ENCODE measurements around the gene SCAP.
"Not testable (repeated sequence)": the region's sequence is repeated elsewhere in the genome, so short reads cannot be mapped to it uniquely, and the experiment has no call there.

Gene SCAP

DNA sequence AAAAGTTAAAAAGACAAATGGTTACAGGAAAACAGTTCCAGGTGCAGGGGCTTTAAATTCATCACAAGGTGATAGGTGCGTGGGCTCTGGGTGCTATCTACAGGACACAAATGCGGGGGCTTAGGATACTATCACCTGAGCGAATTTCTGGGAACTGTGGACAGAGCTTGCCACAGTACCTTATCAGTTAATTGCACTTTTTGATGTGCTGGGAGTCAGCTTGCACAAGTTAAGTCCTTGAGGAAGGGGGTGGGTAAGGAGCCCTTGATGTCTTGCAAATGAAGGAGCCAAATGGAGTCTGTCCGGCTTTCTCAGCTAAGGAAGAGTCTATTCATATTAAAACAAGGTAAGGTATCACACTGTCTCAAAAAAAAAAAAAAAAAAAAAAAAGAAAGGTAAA lies 6.0 kb upstream of the SCAP start:
- DNase-seq (ENCODE audit: low read depth in 1 of 2, low spot score in 1 of 2) = not testable (repeated sequence)

DNA sequence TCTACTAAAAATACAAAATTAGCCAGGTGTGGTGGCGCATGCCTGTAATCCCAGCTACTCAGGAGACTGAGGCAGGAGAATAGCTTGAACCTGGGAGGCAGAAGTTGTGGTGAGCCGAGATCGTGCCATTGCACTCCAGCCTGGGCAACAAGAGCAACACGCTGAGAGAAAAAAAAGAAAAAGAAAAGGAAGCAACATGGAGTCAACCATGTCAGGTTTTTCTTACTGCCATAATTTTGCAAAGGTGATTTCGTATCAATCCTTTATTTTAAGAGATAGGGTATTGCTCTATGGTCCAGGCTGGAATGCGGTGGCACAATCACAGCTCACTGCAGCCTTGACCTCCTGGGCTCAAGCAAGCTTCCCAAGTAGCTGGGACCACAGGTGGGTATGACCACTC lies 4.5 kb upstream of the SCAP start:
- not testable (repeated sequence) for DNase-seq (ENCODE audit: low read depth in 1 of 2, low spot score in 1 of 2)

DNA sequence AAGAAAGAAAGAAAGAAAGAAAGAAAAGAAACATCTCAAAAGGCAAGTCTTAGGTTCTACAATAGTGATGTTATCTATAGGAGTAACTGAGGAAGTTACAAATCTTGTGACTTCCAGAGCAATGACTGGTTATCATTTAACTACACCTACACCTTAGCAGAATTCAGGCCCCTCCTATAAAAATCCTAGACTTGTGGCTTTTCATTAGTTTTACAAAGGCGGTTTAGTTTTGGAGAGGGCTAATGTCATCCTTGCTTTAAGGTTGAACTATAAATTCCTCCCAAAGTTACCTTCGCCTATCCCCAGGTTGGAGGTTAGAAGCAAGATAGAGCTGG lies 4.1 kb upstream of the SCAP start:
- no peak for DNase-seq (ENCODE audit: low read depth in 1 of 2, low spot score in 1 of 2)

DNA sequence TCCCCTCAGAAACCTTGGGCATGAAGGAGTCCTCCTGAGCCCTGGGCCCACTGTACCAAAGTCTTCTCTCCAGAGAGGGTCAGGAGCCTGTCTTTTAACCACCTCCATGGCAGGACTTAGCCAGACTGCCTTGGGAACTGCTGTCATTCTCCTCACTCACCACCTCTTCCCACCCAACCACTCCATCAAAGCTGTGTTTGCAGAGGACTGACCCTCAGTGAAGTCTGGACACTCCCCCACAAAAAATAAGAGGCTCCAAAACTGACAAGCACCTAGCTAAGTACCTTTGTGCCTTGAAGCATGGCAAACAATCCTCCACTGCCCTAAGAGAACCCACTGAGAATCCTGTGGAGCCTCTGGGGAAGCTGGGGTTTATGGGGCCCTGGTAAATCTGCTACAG lies 2.3 kb upstream of the SCAP start:
- no peak for DNase-seq (ENCODE audit: low read depth in 1 of 2, low spot score in 1 of 2)

DNA sequence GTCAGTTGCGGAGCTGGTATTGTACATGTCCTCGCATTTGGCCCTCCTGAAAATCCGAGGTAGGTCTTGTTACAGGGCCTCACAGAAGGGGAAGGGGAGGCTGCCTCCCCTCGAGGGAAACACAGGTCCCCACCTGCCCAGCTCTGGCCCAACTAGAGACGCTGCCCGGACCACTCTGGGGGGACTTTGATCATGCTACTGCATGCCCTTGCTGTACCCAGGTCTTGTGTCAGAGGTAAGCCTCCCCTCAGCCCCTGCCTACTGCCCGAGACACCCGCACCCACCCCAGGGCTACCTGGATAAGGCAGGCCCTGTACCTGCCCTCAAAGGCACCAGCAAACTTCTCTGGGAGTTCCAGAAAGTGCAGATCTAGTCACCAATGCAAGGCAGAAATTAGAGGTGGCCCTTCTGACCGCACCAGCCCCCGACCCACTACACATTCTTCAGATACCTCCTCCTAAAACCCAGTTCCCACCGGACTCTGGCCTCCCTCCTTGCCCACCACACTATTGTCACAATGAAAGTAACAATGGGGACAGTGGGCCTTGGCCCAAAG lies 981 bp upstream of the SCAP start:
- no peak for DNase-seq (ENCODE audit: low read depth in 1 of 2, low spot score in 1 of 2)

DNA sequence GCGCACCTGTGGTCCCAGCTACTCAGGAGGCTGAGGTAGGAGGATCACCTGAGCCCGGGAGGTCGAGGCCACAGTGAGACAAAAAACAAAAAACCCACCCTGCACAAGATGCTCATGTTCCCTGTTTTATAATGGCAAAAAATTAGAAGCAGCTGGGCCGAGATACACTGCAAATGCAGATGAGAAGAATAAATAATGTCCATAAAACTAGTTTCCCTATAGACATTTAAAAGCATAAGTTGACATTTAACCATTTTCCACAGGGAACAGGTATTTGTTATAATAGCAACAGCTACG lies 537 bp upstream of the SCAP start:
- no peak for DNase-seq (ENCODE audit: low read depth in 1 of 2, low spot score in 1 of 2)

DNA sequence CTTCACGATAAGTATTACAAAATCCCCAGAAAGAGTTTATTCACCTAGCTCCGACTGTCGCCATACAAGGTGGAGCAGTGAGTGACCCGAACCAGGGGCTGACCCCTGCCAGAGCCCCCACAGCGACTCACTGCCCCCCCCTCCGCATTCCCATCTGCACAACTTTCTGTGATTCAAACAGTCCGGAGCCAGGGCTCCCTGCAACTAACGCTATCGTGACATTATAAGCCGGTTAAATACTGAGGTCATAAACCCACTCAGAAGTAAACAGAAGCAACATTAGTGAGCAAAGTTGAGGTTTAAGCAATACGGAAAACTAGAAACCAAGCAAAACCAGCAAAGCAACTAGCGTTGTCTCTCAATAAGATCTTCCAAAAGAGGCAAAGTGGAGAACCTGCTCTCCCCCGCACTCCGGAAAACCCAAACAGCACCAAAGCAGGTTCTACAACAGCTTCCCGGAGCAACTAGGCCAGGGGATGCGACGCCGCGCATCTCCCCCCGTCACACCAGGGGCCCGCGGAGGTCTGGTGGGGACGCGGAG lies 642 bp downstream of the SCAP start:
- peak in 1 of 2 donors; percentile 12 for DNase-seq (ENCODE audit: low read depth in 1 of 2, low spot score in 1 of 2)

DNA sequence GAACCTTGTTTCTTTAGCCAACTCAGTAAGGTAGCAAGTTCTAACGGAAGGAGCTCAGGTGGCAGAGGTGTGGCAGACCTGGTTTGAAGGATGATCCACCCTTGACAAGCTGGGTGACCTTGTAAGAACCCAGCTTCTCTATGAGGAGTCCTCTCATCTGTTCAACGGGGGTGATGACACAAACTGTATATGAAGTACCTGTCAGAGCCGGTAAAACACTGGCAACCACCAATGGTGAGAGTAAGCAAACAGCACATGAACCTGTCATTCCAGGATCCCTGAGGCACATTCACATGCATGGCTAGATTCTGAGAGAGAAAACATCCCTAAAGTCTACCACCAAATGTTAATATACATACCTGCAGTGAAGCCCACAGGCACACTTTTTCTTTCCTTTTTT lies 2.4 kb downstream of the SCAP start:
- DNase-seq (ENCODE audit: low read depth in 1 of 2, low spot score in 1 of 2) = no peak

DNA sequence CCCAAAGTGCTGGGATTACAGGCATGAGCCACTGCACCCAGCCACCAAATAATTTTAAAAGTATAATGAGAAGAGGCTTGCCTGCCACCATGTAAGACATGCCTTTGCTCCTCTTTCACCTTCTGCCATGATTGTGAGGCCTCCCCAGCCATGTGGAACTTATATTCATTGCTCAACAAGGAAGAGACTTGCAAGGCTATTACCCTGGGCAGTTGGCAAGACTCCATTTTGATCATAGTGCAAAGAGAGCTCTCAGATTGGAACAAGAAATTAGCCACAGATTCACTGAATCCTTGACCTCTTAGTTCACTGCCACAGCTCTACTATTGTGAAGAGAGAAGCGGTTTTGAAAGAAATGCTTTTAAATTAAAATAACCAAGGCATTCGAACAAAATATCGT lies 6.1 kb downstream of the SCAP start:
- no peak for DNase-seq (ENCODE audit: low read depth in 1 of 2, low spot score in 1 of 2)

DNA sequence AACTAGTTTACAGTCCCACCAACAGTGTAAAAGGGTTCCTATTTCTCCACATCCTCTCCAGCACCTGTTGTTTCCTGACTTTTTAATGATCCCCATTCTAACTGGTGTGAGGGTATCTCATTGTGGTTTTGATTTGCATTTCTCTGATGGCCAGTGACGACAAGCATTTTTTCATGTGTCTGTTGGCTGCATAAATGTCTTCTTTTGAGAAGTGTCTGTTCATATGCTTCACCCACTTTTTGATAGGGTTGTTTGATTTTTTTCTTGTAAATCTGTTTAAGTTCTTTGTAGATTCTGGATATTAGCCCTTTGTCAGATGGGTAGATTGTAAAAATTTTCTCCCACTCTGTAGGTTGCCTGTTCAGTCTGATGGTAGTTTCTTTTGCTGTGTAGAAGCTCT lies 7.4 kb downstream of the SCAP start:
- DNase-seq (ENCODE audit: low read depth in 1 of 2, low spot score in 1 of 2) = not testable (repeated sequence)

DNA sequence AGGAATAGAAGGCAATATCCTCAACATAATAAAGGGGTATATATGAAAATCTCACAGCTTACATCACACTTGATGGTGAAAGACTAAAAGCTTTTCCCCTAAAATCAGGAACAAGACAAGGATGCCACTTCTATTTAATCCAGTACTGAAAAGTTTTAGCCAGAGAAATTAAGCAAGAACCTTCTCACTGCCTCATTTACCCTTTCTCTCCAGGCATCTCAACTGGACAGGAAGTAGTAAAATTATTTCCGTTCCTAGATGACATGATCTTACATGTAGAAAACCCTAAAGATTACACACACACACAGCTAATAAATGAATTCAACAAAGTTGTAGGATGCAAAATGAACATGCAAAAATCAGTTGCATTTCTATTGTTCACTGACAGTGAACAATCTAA lies 11.2 kb downstream of the SCAP start:
- no peak for DNase-seq (ENCODE audit: low read depth in 1 of 2, low spot score in 1 of 2)

DNA sequence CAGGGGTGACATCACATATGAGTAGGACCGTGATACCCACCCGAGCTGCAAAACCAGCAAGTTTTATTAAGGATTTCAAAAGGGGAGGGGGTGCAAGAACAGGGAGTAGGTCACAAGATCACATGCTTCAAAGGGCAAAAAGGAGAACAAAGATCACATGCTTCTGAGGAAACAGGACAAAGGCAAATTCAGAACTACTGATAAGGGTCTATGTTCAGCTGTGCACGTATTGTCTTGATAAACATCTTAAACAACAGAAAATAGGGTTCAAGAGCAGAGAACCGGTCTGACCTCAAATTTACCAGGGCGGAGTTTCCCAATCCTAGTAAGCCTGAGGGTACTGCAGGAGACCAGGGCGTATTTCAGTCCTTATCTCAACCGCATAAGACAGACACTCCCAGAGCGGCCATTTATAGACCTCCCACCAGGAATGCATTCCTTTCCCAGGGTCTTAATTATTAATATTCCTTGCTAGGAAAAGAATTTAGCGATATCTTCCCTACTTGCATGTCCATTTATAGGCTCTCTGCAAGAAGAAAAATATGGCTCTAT lies 16.1 kb downstream of the SCAP start:
- not testable (repeated sequence) for DNase-seq (ENCODE audit: low read depth in 1 of 2, low spot score in 1 of 2)

DNA sequence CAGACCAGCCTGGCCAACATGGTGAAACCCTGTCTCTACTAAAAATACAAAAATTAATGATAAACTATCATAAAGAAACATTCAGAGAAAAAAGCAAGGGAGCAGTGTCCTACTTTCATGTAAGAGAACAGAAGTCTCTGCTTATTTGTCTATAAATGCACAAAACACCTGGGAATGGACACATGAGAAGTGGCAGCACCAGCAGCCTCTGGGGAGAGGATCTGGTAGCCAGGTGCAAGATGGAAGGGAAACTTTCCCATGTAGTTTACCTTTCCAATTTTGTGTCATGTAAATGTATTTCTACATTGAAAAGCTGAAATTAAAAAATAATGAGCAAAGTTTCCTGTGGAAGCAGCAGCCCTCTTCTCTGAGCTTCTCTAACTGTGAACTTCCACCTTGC lies 18.8 kb downstream of the SCAP start:
- no peak for DNase-seq (ENCODE audit: low read depth in 1 of 2, low spot score in 1 of 2)

DNA sequence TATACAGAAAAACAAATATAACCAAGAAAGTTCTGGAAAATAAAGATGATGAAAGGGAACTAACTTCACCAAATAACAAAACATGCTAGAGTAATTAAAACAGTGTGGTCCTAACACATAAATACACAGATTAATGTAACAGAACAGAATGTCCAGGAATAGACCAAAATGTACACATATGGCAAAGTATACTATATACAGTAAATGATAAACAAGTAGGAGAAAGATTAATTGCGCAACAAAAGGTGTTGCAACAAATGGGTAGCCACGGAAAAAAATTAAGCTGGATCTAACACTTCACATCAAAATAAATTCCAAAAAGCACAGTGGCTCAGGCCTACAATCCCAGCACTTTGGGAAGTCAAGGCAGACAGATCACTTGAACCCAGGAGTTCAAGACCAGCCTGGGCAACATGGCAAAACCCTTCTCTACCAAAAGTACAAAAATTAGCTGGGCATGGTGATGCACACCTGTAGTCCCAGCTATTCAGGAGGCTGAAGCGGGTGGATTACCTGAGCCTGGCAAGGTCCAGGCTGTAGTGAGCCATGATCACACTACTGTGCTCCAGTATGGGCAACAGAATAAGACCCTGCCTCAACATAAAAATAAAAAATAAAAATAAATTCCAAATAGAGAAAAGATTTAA lies 19.8 kb downstream of the SCAP start:
- no peak for DNase-seq (ENCODE audit: low read depth in 1 of 2, low spot score in 1 of 2)

DNA sequence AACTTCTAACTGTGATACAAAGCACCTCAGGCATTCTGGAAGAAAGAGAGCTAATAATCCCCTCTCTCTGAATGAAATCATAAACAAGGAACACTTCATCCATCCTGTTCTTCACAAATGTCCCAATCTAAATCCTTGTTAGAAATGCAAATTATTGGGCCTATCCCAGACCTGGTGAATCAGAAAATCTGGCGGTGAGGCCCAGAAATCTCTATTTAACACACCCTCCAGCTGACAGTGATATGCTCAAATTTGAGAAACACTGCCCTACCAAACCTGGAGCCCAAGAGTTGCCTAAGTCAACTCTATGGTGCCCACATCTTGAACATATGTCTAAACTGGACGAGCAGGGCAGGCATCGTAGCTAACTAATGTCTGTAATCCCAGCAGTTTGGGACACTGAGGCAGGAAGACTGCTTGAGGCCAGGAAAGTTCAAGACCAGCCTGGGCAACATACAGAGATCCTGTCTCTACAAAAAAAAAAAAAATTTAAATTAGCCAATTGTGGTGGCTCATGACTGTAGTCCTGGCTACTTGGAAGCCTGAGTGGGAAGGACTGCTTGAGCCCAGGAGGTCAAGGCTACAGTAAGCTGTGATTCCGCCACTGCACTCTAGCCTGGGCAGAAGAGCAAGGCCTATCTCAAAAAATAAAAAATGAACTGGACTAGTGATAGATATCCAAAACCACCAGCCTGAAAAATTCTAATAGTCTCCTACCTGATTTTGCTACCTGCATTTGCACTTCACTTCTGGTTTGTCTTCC lies 23.1 kb downstream of the SCAP start:
- DNase-seq (ENCODE audit: low read depth in 1 of 2, low spot score in 1 of 2) = no peak

DNA sequence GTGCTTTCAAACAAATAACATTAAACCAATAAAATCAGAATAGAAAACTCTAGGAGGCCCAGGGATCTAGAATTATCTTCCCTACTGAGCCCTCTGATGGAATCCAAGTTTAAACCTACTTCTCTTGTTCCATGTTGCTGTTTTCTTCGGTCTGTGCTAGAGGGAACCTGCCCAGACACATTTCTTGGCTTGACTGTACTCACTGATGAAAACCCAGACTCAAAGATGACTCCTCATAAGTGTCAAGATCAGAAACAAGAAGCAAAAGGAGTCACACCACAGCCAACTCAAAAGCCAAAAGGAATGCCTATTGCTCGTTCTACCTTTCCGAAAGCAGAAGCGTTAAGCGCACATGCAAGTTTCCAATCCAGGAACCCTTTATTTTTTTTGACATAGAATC lies 31.6 kb downstream of the SCAP start:
- DNase-seq (ENCODE audit: low read depth in 1 of 2, low spot score in 1 of 2) = no peak

DNA sequence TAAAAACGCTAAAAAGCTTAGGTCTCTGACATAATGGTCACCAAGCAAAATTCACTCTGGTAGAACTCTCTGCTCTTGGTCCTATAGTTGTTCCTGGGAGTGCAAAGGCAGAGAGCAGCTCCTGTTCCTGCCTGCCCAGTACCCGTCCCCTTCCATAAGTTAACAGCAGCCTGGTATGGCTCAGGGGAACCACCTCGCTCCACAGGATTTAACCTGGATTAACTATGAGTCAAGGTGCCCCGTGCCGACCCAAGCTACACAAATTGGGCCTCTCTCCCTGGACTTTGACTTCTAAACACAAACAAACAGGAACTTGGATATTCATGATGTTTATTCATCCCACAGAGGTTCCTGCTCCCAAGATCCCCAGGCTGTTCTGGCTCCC lies 32.1 kb downstream of the SCAP start:
- no peak for DNase-seq (ENCODE audit: low read depth in 1 of 2, low spot score in 1 of 2)

DNA sequence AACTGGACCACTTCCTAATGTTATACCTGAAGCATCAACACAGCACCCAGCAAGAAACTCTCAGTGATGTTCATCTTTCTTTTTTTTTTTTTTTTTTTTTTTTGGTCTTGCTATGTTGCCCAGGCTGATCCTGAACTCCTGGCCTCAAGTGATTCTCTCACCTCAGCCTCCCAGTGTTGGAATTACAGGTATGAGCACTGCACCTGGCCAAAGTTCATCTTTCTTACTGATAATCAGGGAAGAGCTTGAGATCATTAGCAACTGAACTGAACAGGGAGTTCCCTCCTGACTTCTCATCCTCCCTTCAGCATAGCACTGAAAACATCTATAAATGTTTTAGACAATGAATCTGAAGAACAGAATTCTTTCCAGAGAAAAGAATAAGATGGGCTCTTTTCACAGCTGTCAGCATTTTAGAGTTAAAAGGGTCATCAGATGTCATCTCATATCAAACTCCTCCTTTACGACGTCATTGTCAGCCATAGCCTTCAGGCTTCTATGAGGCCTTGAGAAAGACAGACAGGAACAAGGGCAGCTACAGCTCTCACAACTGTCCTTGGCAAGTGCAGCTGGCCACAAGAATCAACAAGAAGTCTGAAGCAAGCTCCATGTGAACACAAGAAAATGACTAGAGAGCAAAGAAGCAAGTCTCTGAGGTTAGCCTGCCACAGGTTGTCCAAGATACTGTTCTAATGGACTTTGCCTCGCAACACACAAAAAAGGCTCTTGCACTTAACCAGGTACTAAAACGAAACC lies 33.8 kb downstream of the SCAP start:
- no peak for DNase-seq (ENCODE audit: low read depth in 1 of 2, low spot score in 1 of 2)

DNA sequence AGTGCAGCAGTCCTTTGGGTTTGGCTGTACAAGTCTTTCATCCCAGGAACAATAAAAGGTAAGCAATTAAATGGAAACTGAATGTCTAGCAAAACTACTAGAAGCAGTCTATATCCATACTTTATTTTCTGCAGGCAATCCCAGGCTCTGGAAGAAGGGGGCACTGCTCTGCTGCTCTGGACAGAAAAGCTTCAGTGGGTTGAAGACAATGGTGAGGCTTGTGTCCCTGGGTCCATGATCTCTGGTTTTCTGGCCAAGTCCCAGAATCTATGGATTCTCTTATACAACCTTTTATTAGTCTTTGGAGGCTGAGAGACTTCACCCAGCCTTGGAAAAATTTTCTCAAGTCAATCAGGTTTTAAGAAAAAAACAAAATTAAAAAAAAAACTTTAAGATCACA lies 35.6 kb downstream of the SCAP start:
- no peak for DNase-seq (ENCODE audit: low read depth in 1 of 2, low spot score in 1 of 2)

DNA sequence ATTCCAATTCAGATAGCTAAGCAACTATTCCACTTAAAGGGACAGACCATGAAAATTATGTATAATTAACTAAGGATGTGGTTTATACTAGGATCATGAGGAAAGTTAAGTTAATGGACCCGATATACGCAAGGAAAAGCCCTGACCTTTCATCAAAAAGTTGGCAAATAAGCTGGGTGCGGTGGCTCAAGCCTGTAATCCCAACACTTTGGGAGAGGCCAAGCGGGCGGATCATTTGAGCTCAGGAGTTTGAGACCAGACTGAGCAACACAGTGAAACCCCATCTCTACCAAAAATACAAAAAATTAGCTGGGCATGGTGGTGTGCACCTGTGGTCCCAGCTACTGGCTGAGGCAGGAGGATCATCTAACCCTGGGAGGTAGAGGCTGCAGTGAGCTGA lies 39.6 kb downstream of the SCAP start:
- no peak for DNase-seq (ENCODE audit: low read depth in 1 of 2, low spot score in 1 of 2)

DNA sequence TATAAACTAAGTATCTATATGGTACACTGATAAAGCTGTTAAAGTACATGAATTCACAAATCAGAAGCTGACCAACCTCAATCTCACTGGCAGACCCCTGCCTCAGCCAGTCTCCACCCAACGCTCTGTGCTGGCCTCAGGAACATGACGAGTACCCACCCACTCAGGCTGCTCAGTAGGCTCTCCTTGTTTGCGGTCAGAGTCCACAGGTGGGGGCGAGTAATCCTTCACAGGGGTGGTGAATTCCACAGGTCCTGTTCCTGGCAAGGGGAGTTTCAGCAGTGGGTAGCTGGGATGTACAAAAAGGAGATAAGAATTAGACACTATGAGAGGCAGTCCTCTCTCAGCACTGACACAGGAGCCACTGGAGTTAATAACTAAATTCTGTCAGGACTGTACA lies 40.9 kb downstream of the SCAP start:
- DNase-seq (ENCODE audit: low read depth in 1 of 2, low spot score in 1 of 2) = no peak

DNA sequence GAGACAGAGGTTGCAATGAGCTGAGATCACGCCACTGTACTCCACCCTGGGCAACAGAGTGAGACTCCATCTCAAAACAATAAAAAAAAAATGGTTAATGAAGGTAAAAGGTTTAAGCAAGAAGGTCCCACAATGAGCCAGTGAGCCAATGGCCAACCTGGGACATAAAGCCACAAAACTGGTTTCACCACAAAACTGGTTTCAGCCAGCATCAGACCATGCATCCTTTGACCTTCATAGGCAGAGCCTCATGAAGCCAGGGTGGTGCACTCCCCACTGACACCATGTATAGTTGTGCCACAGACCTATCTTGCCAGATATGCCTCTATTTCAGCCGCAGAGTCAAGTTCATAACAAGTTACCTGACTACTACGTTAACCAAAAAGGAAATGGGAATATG lies 41.9 kb downstream of the SCAP start:
- no peak for DNase-seq (ENCODE audit: low read depth in 1 of 2, low spot score in 1 of 2)

Data from stimulated activated CD4-positive, alpha-beta T cell treated with anti-CD3 and anti-CD28 coated beads, Interleukin-15, amount 100 ng/mL, for 1 hour (primary cell).